Natural killer cell treated with Interleukin-12 subunit alpha and Interleukin-12 subunit beta and Interleukin-15 and Interleukin-18, amount 100 ng/mL, for 72 hours (primary cell): ENCODE data around the gene C15orf39. TPM values are rescaled to one million over a fixed set of nuclear protein-coding genes. Genes with fewer than 3 reads are reported as not detected.
A peak's percentile ranks its signal among the peaks of the same experiment; 100 is the strongest.

ENCODE experiments used
- ATAC-seq, 2 donors: fragments of 150-1000 bp; cut with Tn5 transposase in 1 of 2; sonication (Bioruptor Pico), chemical (Tn5 transposase) in 1 of 2; 2 replicates each; pipeline ENCODE4 v1.10.0; 2021
- DNase-seq: peaks from one replicate; pipeline ENCODE4 v3.0.0; 2022; ENCODE audit warnings: low spot score
- H3K27ac Mint-ChIP-seq, 2 donors: 1 replicate in 1 of 2; 2 replicates in 1 of 2; pipeline ENCODE4 v1.8.0; 2022; ENCODE audit warnings: mixed read lengths in 2 of 2, mild to moderate bottlenecking in 1 of 2, moderate library complexity in 1 of 2
- H3K27me3 Mint-ChIP-seq, 2 donors: 1 replicate in 1 of 2; 2 replicates in 1 of 2; pipeline ENCODE4 v1.8.0; 2022; ENCODE audit warnings: mixed read lengths in 2 of 2
- H3K36me3 Mint-ChIP-seq: one replicate; pipeline ENCODE4 v1.8.0; 2022; ENCODE audit warnings: mixed read lengths
- H3K4me1 Mint-ChIP-seq, 2 donors: 1 replicate in 1 of 2; 2 replicates in 1 of 2; pipeline ENCODE4 v1.8.0; 2022; ENCODE audit warnings: low read depth in 2 of 2, mixed read lengths in 2 of 2, mild to moderate bottlenecking in 1 of 2
- H3K4me3 Mint-ChIP-seq: one replicate; pipeline ENCODE4 v1.8.0; 2022; ENCODE audit warnings: mixed read lengths
- H3K9me3 Mint-ChIP-seq: 2 replicates; pipeline ENCODE4 v1.8.0; 2022; ENCODE audit warnings: mixed read lengths
- total RNA-seq, 2 donors: library from RNA; stranded (reverse); gene quantifications; one replicate each; pipeline ENCODE4 v1.2.3, GENCODE V29; 2022

Gene C15orf39
- total RNA-seq = 10 to 100 TPM; 26.8 to 30.3 TPM

- H3K36me3 Mint-ChIP-seq = no peaks in the 10 kb centered on the region
- peaks cover 41 to 47% of the 10 kb centered on the region in 2 donors for H3K4me1 Mint-ChIP-seq
- H3K27ac Mint-ChIP-seq = peak within 1 kb of the TSS; percentile 63 to 87
- DNase-seq (peak; percentile 84), ATAC-seq (peak; percentile 79 to 87)
- no peaks in the 10 kb centered on the region for H3K9me3 Mint-ChIP-seq
- peak within 1 kb of the TSS; percentile 89 for H3K4me3 Mint-ChIP-seq
- no peaks in the 10 kb centered on the region for H3K27me3 Mint-ChIP-seq
These were observed at the start of gene C15orf39 for GRCh38 chr15:75201616-75202250. Gene C15orf39 (plus strand): TSS chr15:75201882. CDS start chr15:75206049, 4,167 bp downstream.

- no peak for ATAC-seq
- H3K27ac Mint-ChIP-seq = peak overlapping the region in 1 of 2 donors; percentile 78
- H3K27me3 Mint-ChIP-seq = no peaks in the 10 kb centered on the region
These were observed 49.2 kb upstream of the C15orf39 start for GRCh38 chr15:75152382-75153079.

GRCh38 chr15:75153087-75153486 lies 48.6 kb upstream of the C15orf39 start:
- H3K4me3 Mint-ChIP-seq = no peak overlapping the region
- H3K27me3 Mint-ChIP-seq = no peaks in the 10 kb centered on the region
- H3K9me3 Mint-ChIP-seq = no peaks in the 10 kb centered on the region
- H3K36me3 Mint-ChIP-seq = no peaks in the 10 kb centered on the region
- ATAC-seq = peak; percentile 25 to 41
- no peak overlapping the region for H3K27ac Mint-ChIP-seq
- H3K4me1 Mint-ChIP-seq = peaks cover 28 to 29% of the 10 kb centered on the region in 2 donors
- no peak for DNase-seq

More at GRCh38 chr15:75152382-75153079, 49.2 kb upstream of the C15orf39 start:
- no peak for DNase-seq
- Mint-ChIP-seq H3K36me3 (no peaks in the 10 kb centered on the region), H3K4me3 (no peak overlapping the region), H3K4me1 (peaks cover 28 to 29% of the 10 kb centered on the region in 2 donors), H3K9me3 (no peaks in the 10 kb centered on the region)

GRCh38 chr15:75153565-75154276 lies 48.0 kb upstream of the C15orf39 start:
- H3K27ac Mint-ChIP-seq = peak overlapping the region in 1 of 2 donors; percentile 62
- ATAC-seq = peak in 1 of 2 donors; percentile 14
- no peaks in the 10 kb centered on the region for H3K27me3 Mint-ChIP-seq
- peaks cover 28 to 29% of the 10 kb centered on the region in 2 donors for H3K4me1 Mint-ChIP-seq
- no peak for DNase-seq
- H3K9me3 Mint-ChIP-seq = no peaks in the 10 kb centered on the region
- H3K36me3 Mint-ChIP-seq = no peaks in the 10 kb centered on the region
- H3K4me3 Mint-ChIP-seq = no peak overlapping the region

GRCh38 chr15:75154461-75155062 lies 47.1 kb upstream of the C15orf39 start:
- H3K4me3 Mint-ChIP-seq = no peak overlapping the region
- peaks cover 28% of the 10 kb centered on the region in 2 donors for H3K4me1 Mint-ChIP-seq
- peak overlapping the region in 1 of 2 donors; percentile 72 for H3K27ac Mint-ChIP-seq
- DNase-seq (no peak), ATAC-seq (no peak)
- no peaks in the 10 kb centered on the region for H3K9me3 Mint-ChIP-seq
- no peaks in the 10 kb centered on the region for H3K27me3 Mint-ChIP-seq
- H3K36me3 Mint-ChIP-seq = no peaks in the 10 kb centered on the region

GRCh38 chr15:75156326-75157215 lies 45.1 kb upstream of the C15orf39 start:
- Mint-ChIP-seq H3K4me3 (no peak overlapping the region), H3K27me3 (no peaks in the 10 kb centered on the region), H3K9me3 (no peaks in the 10 kb centered on the region), H3K27ac (peak overlapping the region in 1 of 2 donors; percentile 57), H3K36me3 (no peaks in the 10 kb centered on the region), H3K4me1 (peaks cover 14% of the 10 kb centered on the region in 2 donors)
- DNase-seq (no peak), ATAC-seq (no peak)

- no peaks in the 10 kb centered on the region for H3K9me3 Mint-ChIP-seq
- no peaks in the 10 kb centered on the region for H3K36me3 Mint-ChIP-seq
- H3K27me3 Mint-ChIP-seq = no peaks in the 10 kb centered on the region
- ATAC-seq (no peak), DNase-seq (no peak)
- no peak overlapping the region for H3K4me3 Mint-ChIP-seq
- no peak overlapping the region for H3K27ac Mint-ChIP-seq
- H3K4me1 Mint-ChIP-seq = peaks cover 7% of the 10 kb centered on the region in 2 donors
These were observed 43.3 kb upstream of the C15orf39 start for GRCh38 chr15:75158402-75158801.

- no peak overlapping the region for H3K4me3 Mint-ChIP-seq
- H3K36me3 Mint-ChIP-seq = no peaks in the 10 kb centered on the region
- no peaks in the 10 kb centered on the region for H3K4me1 Mint-ChIP-seq
- DNase-seq (no peak), ATAC-seq (no peak)
- no peak overlapping the region for H3K27ac Mint-ChIP-seq
- H3K27me3 Mint-ChIP-seq = no peaks in the 10 kb centered on the region
- no peaks in the 10 kb centered on the region for H3K9me3 Mint-ChIP-seq
These were observed 42.4 kb upstream of the C15orf39 start for GRCh38 chr15:75159244-75159643.

GRCh38 chr15:75161106-75161916 lies 40.4 kb upstream of the C15orf39 start:
- Mint-ChIP-seq H3K9me3 (no peaks in the 10 kb centered on the region), H3K4me3 (no peak overlapping the region), H3K36me3 (no peaks in the 10 kb centered on the region), H3K27me3 (no peaks in the 10 kb centered on the region), H3K27ac (no peak overlapping the region), H3K4me1 (peaks cover 6% of the 10 kb centered on the region in 2 donors)
- DNase-seq (no peak), ATAC-seq (no peak)

GRCh38 chr15:75161917-75162414 lies 39.7 kb upstream of the C15orf39 start:
- Mint-ChIP-seq H3K27ac (no peak overlapping the region), H3K27me3 (no peaks in the 10 kb centered on the region), H3K9me3 (no peaks in the 10 kb centered on the region), H3K4me3 (no peak overlapping the region), H3K4me1 (peaks cover 6% of the 10 kb centered on the region in 2 donors), H3K36me3 (no peaks in the 10 kb centered on the region)
- DNase-seq = no peak
- ATAC-seq = no peak

GRCh38 chr15:75163150-75163564 lies 38.5 kb upstream of the C15orf39 start:
- peak in 1 of 2 donors; percentile 38 for ATAC-seq
- H3K36me3 Mint-ChIP-seq = no peaks in the 10 kb centered on the region
- H3K4me3 Mint-ChIP-seq = no peak overlapping the region
- no peaks in the 10 kb centered on the region for H3K9me3 Mint-ChIP-seq
- peaks cover 12 to 13% of the 10 kb centered on the region in 2 donors for H3K4me1 Mint-ChIP-seq
- no peak overlapping the region for H3K27ac Mint-ChIP-seq
- DNase-seq = no peak
- no peaks in the 10 kb centered on the region for H3K27me3 Mint-ChIP-seq
